Peyer's patch (tissue), 4 donors: Measurements from ENCODE around the gene F2RL3. TPM values are rescaled to one million over a fixed set of nuclear protein-coding genes. Genes with fewer than 3 reads are reported as not detected.

Source experiments
- DNase-seq, 3 donors: peaks; one replicate each; pipeline ENCODE4 v3.0.0-alpha.2; 2017 to 2019
- H3K27ac ChIP-seq, 4 donors: fragments of 200-600 bp; sonication (generic); one replicate each; pipeline ENCODE4 v1.5.1; 2016 to 2019
- H3K27me3 ChIP-seq, 2 donors: fragments of 200-600 bp; sonication (generic); one replicate each; pipeline ENCODE4 v1.5.1; 2019
- H3K36me3 ChIP-seq, 3 donors: fragments of 200-600 bp; sonication (generic); one replicate each; pipeline ENCODE4 v1.5.1; 2016 to 2019
- H3K4me1 ChIP-seq, 4 donors: fragments of 200-600 bp; sonication (generic); one replicate each; pipeline ENCODE4 v1.5.1; 2016 to 2019
- H3K4me3 ChIP-seq, 4 donors: fragments of 200-600 bp; sonication (generic); 1 replicate in 3 of 4; 2 replicates in 1 of 4; pipeline ENCODE4 v1.5.1; 2016 to 2019; ENCODE audit warnings: mild to moderate bottlenecking in 1 of 4
- H3K9me3 ChIP-seq, 4 donors: fragments of 200-600 bp; sonication (generic); one replicate each; pipeline ENCODE4 v1.5.1; 2016 to 2019; ENCODE audit warnings: mild to moderate bottlenecking in 1 of 4
- CTCF ChIP-seq, 6 experiments: fragments of 450-650 bp in 4 of 6; fragments of 200-600 bp in 2 of 6; sonication (generic) in 1 of 6; IDR thresholded peaks; one replicate each; pipeline ENCODE4 v1.5.1; 2017 to 2019; ENCODE audit warnings: antibody characterized with exemption in 6 of 6, mild to moderate bottlenecking in 3 of 6, moderate library complexity in 1 of 6
- POLR2A ChIP-seq, 2 donors: fragments of 450-650 bp; IDR thresholded peaks; one replicate each; pipeline ENCODE4 v1.5.1; 2017; ENCODE audit warnings: antibody characterized with exemption in 2 of 2, mild to moderate bottlenecking in 2 of 2, moderate library complexity in 2 of 2
- total RNA-seq, 4 donors: library from RNA; depleted of rRNA; stranded (reverse); fragments of >200 nt; gene quantifications; one replicate each; pipeline ENCODE4 v1.1.0, GENCODE V29; 2016

The F2RL3 gene
- total RNA-seq, 4 donors from 2014 or later: 3.9 to 11.6 (median 5.1) TPM

- no peak overlapping the region for H3K4me3 ChIP-seq
- H3K27ac ChIP-seq: peak overlapping the region; percentile 11 to 83 (median 60)
- DNase-seq: no peak
- peaks cover 0 to 8% (median 0%) of the 10 kb centered on the region in 4 donors for H3K4me1 ChIP-seq
- H3K36me3 ChIP-seq: no peaks in the 10 kb centered on the region
- TF ChIP-seq POLR2A (IDR thresholded peaks at IDR 0.05) (no peak), CTCF (IDR thresholded peaks at IDR 0.05) (no peak)
- H3K27me3 ChIP-seq: no peaks in the 10 kb centered on the region
- peaks cover 0 to 5% (median 1%) of the 10 kb centered on the region in 4 donors for H3K9me3 ChIP-seq
These were observed 1.2 kb upstream of the F2RL3 start for GRCh38 chr19:16887353-16888265.

DNA sequence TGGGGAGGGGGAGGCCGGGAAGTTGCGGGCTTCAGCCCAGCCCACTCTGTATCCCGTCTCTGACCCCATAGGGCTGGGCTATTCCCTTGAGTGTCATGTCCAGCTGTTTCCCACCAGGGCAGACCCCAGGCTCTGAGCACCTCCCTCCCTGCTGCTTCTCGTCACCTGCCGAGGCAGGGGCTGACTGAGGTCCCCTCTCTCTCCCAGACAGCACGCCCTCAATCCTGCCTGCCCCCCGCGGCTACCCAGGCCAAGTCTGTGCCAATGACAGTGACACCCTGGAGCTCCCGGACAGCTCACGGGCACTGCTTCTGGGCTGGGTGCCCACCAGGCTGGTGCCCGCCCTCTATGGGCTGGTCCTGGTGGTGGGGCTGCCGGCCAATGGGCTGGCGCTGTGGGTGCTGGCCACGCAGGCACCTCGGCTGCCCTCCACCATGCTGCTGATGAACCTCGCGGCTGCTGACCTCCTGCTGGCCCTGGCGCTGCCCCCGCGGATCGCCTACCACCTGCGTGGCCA is 625 bp downstream of the F2RL3 start:
- H3K27ac ChIP-seq: peak overlapping the region; percentile 15 to 83 (median 67)
- TF ChIP-seq CTCF (IDR thresholded peaks at IDR 0.05) (no peak), POLR2A (IDR thresholded peaks at IDR 0.05) (no peak)
- peaks cover 0 to 12% (median 7%) of the 10 kb centered on the region in 4 donors for H3K4me1 ChIP-seq
- H3K27me3 ChIP-seq: no peaks in the 10 kb centered on the region
- no peaks in the 10 kb centered on the region for H3K36me3 ChIP-seq
- DNase-seq: no peak
- H3K4me3 ChIP-seq: peak overlapping the region; percentile 10 to 33 (median 26)
- no peaks in the 10 kb centered on the region for H3K9me3 ChIP-seq

GRCh38 chr19:16889883-16890460 is 1.2 kb downstream of the F2RL3 start:
- H3K36me3 ChIP-seq: no peaks in the 10 kb centered on the region
- H3K4me3 ChIP-seq: peak overlapping the region in 3 of 4 donors; percentile 10 to 33 (median 32)
- H3K27ac ChIP-seq: peak overlapping the region; percentile 15 to 83 (median 67)
- DNase-seq: no peak
- peaks cover 0 to 12% (median 10%) of the 10 kb centered on the region in 4 donors for H3K4me1 ChIP-seq
- TF ChIP-seq CTCF (IDR thresholded peaks at IDR 0.05) (no peak), POLR2A (IDR thresholded peaks at IDR 0.05) (no peak)
- no peaks in the 10 kb centered on the region for H3K27me3 ChIP-seq
- no peaks in the 10 kb centered on the region for H3K9me3 ChIP-seq

GRCh38 chr19:16890461-16891184 is 1.8 kb downstream of the F2RL3 start:
- H3K4me1 ChIP-seq: peaks cover 0 to 17% (median 10%) of the 10 kb centered on the region in 4 donors
- no peak for DNase-seq
- H3K27me3 ChIP-seq: no peaks in the 10 kb centered on the region
- TF ChIP-seq CTCF (IDR thresholded peaks at IDR 0.05) (no peak), POLR2A (IDR thresholded peaks at IDR 0.05) (no peak)
- H3K27ac ChIP-seq: peak overlapping the region in 2 of 4 donors; percentile 77 to 83
- H3K36me3 ChIP-seq: no peaks in the 10 kb centered on the region
- no peaks in the 10 kb centered on the region for H3K9me3 ChIP-seq
- no peak overlapping the region for H3K4me3 ChIP-seq

DNA sequence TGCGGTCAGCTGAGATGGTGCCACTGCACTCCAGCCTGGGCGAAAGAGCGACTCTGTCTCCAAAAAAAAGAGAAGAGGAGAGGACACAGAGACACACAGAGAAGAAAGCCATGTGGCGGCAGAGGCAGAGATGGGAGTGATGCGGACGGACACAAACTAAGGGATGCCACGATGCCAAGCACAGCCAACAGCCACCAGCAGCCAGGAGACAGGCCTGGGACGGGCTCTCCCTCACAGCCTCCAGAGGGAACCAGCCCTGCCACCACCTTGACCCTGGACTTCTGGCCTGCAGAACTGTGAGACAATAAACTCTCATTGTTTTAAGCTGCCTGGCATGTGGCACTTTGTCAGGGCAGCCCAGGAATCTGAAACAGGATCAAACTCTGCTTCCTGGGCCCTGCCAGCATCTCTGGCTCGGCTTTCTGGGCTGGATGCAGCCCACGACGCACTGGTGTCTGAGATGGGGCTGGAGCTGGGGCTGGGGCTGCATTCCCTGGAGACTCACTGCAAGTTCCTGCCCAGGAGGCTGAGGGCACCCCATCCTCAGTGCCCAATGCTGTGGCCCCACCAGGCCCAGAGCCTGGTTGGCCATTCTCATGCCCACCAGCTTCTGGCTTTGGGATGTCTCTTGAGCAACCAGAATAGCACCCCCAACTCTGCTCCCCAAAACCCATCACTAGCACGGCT is 3.0 kb downstream of the F2RL3 start:
- H3K27ac ChIP-seq: no peak overlapping the region
- no peak overlapping the region for H3K4me3 ChIP-seq
- no peak for TF ChIP-seq CTCF (IDR thresholded peaks at IDR 0.05)
- no peak for TF ChIP-seq POLR2A (IDR thresholded peaks at IDR 0.05)

More for the DNA sequence above, 3.0 kb downstream of the F2RL3 start:
- H3K36me3 ChIP-seq: no peaks in the 10 kb centered on the region
- H3K4me1 ChIP-seq: peaks cover 0 to 24% (median 13%) of the 10 kb centered on the region in 4 donors
- no peaks in the 10 kb centered on the region for H3K9me3 ChIP-seq
- DNase-seq: no peak
- H3K27me3 ChIP-seq: no peaks in the 10 kb centered on the region
